GM10248 (cell line): ENCODE results near the gene SCLY.

Experiments
- CTCF ChIA-PET: fragments of 300-600 bp; sonication (Branson Sonifier 250); formaldehyde crosslinking; extraction: SDS; loops from one replicate; lab custom pipeline; 2021; ENCODE audit warnings: antibody characterized with exemption; lab: Yijun Ruan, JAX
- POLR2A ChIA-PET: fragments of 350-650 bp; sonication (Branson Sonifier 250); formaldehyde crosslinking; extraction: SDS; loops from one replicate; lab custom pipeline; 2020; ENCODE audit warnings: antibody characterized with exemption; lab: Yijun Ruan, JAX
- DNase-seq: peaks from one replicate; pipeline ENCODE4 v3.0.0; 2012; ENCODE audit errors: extremely low spot score
- CTCF ChIP-seq: IDR thresholded peaks from 2 replicates; pipeline ENCODE4 v1.5.1; 2012; ENCODE audit warnings: mild to moderate bottlenecking, low read depth; ENCODE audit errors: extremely low read depth, missing control alignments, control extremely low read depth

The SCLY gene

GRCh38 chr2:238021327-238021726 lies 39.5 kb upstream of the SCLY start:
- no peak for TF ChIP-seq CTCF
- CTCF ChIA-PET, result no interaction called here
- POLR2A ChIA-PET, result no interaction called here
- no peak for DNase-seq

- DNase-seq, result no peak
- CTCF ChIA-PET, result interaction anchor here (0.7 kb wide), 1 partner anchor 24 kb away, joined by 3 read pairs; no protein-coding TSS in a partner anchor
- no peak for TF ChIP-seq CTCF
- POLR2A ChIA-PET, result no interaction called here
Observed at GRCh38 chr2:238022594-238023157, 38.1 kb upstream of the SCLY start.

GRCh38 chr2:238023608-238024007 lies 37.2 kb upstream of the SCLY start:
- TF ChIP-seq CTCF, result no peak
- ChIA-PET POLR2A (no interaction called here), CTCF (no interaction called here)
- no peak for DNase-seq

- ChIA-PET POLR2A (no interaction called here), CTCF (no interaction called here)
- DNase-seq, result no peak
- no peak for TF ChIP-seq CTCF
Observed at GRCh38 chr2:238024986-238025385, 35.8 kb upstream of the SCLY start.

GRCh38 chr2:238025741-238026360 lies 35.0 kb upstream of the SCLY start:
- ChIA-PET CTCF (no interaction called here), POLR2A (no interaction called here)
- DNase-seq, result no peak
- no peak for TF ChIP-seq CTCF

- no peak for TF ChIP-seq CTCF
- ChIA-PET CTCF (no interaction called here), POLR2A (no interaction called here)
- DNase-seq, result no peak
Observed at GRCh38 chr2:238027058-238027457, 33.7 kb upstream of the SCLY start.
